DOHH2 (cell line): ENCODE results near the gene GAREM1.

Source experiments
- CTCF ChIP-seq: fragments of 200-600 bp; sonication (generic); IDR thresholded peaks from one replicate; pipeline ENCODE4 v1.5.1; 2014; ENCODE audit warnings: antibody characterized with exemption, mild to moderate bottlenecking, low read depth, low read length; ENCODE audit not compliant: poor library complexity, severe bottlenecking
- EZH2phosphoT487 ChIP-seq: fragments of 200-600 bp; sonication (generic); IDR thresholded peaks from 2 replicates; pipeline ENCODE4 v1.6.1; 2017; ENCODE audit warnings: borderline replicate concordance, mild to moderate bottlenecking, antibody characterized with exemption, low read length, moderate library complexity, mixed read lengths

- TF ChIP-seq CTCF (peak; percentile 76), EZH2phosphoT487 (no peak)
These were observed 198.9 kb downstream of the GAREM1 start for GRCh38 chr18:32271672-32272208.
